HG03095 (cell line): ENCODE results near the gene MGST2.
A peak's percentile ranks its signal among the peaks of the same experiment; 100 is the strongest.

Experiments used
- ATAC-seq: cut with Tn5 transposase; IDR thresholded peaks from one replicate; pipeline ENCODE4 v1.9.1; 2021; ENCODE audit warnings: moderate library complexity; ENCODE audit not compliant: unreplicated experiment

MGST2 gene

DNA sequence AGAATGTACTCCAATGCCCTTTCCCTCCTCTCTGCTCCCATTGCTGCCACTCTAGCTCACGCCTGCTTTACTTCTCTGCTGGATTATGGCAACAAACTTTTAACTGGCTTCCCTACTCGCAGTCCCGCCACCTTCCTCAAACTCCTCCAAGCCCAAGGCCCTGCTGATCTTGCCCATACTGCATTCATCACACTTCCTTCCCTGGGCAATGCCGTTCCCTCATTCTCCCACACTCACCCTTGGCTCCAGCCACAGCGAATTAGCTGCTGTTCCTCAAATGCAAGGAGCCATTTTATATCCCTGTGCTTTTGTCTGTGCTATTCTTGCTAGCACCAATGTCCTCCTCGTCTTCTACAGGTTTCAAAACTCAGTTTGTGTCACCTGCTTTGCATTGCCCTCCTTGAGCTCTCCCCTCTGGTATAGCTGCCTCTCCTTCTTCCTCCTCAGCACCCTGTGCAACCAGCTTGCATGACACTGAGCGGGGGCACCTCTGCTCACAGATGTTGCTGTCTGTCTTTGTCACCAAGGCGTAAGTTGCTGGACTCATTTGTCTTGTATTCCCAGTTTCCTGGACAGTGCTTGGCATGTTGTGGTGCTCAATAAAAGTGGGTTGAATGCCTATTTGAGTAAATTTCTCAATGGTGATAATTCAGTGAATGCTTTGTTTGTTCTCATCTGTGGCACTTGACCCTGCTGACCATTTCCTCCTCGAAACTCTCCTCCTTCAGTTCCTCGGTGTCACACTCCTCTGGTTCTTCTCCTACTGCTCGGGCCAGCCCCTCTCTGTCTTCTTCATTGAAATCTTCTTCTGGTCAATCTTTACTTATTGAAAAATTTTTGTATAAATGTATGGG lies 22.4 kb upstream of the MGST2 start:
- ATAC-seq: no peak

DNA sequence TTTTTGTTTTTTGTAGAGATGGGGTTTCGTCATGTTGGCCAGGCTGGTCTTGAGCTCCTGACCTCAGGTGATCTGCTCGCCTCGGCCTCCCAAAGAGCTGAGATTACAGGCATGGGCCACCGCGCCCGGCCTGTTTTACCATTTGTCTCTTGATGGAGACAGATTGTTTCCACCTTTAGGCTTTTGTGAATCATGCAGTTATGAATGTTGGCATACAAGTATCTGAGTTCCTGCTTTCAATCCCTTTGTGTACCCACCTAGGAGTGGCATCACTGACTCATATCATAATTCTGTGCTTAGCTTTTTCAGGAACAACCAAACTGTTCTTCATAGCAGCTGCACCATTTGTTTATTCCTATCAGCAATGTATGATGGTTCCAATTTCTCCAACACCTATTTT lies 20.2 kb upstream of the MGST2 start:
- no peak for ATAC-seq

DNA sequence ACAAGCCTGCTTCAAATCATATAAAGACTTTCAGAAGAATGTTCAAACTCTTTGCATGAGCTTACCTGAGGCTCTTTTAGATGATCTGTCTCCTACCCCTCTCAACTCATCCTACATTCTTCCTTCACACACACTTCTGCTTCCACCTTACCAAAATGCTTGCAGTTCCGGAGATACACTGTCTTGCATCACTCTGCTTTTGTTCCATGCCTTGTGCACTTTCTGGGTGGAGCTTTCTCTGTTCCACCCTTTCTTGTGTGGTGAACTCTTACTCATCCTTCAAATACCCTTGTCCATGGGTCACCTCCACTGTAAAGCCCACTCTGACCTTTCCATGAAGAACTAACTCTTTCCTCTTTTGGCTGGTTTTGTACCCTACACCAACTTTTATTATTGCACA lies 18.4 kb upstream of the MGST2 start:
- no peak for ATAC-seq

DNA sequence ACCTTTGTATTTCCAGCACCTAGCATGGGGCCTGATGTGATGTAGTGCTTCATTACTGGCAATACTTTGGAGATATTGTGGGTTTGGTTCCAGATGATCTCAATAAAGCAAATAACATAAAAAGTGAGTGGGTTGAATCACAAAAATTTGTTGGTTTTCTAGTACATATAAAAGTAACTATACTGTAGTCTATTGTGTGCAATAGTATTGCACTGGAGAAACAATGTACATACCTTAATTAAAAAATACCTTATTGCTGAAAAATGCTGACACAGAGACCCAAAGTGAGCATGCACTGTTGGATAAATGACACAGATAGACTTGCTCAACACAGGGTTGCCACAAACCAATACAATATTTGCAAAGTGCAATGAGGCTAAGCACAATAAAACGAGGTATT lies 17.7 kb upstream of the MGST2 start:
- no peak for ATAC-seq

DNA sequence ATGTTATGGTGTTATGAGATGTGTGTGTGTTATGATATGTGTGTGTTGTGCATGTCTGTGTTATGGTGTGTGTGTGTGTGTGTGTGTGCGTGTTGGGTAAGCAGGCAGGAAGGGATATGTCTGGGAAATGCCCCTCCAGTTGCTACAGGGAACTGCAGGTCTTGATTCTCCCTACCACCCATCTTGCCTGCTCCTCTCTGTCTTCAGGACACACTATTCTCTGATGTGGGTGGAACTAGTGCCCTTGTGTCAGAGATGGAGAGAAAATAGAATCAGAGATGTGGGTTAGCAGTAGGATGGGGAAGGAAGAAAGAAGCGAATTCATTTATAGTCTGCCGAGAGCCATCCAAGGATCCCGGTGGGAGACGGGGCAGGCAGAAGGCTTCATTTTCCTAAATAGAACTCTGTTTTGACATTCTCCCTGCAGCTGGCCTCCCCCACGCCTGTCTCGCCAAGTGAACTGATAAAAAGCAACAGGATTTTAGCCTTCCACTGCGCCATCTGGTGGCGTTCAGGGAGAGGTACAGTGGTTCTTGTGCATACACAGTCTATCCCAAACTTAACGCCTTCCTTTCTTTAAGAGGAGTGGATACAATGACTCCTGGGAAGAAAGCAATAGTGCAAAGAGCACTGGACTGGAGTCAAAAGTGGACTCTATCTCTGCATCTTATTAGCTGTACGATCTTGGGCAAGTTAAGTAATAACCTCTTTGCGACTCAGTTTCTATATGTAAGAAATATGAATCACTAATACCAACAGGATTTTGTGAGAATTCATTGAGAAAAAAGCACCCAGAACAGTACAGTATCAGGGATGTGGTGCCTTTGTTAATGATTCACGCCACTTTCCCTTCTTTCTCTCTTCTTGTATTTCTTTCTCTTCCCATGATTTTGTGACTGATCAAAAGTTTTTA lies 14.1 kb upstream of the MGST2 start:
- peak; percentile 79 for ATAC-seq

DNA sequence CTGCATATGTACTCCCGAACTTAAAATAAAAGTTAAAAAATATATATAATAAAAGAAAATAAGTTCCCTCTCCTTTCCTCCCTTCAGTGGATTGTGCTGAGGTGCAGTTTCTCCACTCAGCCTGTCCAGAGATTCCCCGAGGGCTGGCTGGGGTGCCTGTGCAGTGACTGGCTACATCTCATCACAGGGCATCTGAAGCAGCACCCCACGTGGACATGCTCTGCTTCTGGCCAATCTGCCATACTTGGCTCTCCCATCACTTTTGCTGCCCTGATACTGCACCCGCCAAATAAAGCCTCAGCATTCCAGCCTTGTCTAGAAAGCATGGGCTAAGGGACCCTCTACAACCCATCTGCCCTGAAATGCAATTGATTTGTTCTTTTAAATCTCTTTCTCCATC lies 11.1 kb upstream of the MGST2 start:
- no peak for ATAC-seq

DNA sequence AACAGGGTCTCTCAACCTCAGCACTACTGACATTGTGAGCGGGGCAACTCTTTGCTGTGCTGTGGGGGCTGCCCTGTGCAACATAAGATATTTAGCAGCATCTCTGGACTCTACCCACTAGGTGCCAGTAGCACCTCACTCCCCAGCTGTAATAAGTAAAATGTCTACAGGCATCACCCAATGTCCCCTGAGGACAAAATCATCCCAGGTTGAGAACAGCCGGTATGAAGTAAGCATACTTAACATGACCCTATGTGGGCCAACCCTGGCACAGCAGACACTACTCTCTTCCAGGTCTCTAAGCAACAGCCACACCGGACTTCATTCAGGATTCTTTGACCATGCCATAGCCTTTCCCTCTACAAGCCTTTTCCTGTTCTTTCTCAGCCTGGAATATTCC lies 10.5 kb upstream of the MGST2 start:
- ATAC-seq: no peak

DNA sequence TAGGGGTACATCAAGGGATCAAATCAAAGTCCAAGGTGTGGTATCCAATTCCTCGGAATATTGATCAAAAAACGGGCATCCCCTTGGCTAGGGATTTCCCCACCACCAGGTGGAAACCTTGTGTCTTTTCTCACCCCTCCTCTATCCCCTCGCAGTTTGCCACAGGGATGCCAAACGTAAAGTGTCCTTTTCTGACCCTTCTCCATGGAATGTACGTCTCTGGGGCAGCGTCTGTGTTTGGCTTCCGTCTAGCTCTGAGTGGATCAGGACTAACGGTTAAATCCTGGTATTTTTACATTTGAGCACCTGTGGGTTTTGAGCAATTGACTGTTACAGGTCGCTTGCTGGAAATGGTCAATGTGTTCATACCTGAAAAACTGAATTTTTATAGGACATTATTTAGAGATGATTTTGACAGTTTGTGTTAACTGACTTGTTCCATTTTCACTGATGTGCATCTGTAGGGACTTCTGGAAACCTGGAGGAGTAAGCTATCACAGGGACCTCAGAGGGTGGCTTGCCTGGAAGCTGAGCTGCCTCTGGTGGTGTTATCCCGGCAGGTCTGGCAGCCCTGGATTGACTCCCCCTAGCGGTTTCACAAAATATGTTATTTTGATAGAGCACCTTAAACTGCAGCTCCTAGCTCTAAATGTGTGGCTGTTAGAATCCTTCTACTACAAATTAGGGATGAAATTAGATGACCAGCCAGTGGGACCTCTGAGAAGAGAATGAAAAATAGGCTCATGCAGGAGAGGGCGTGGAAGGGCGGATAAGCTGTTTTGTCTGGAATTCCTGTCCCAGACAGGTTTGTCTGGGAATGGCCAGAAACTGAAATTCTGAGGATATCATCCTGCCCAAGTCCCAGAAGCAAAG lies 8.8 kb upstream of the MGST2 start:
- ATAC-seq: peak; percentile 72

DNA sequence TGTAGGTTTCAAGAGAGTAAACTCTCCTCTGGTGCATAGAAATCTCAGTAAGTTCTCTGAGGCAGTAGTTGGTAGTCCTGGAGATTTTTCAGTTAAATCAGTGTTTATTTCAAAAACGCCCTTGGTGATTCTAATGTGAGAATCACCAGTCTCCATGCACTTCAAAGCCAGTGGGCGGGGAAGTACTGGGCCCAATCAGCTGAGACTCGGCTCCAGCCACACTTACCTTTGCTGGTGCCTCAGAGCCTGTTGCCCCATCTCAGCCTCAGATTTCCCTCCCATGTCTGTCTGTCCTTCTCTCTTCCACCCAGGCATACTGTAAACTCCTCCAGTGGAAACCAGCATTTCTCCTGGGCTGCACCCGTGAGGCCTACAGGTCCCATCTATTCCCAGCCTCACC lies 7.4 kb upstream of the MGST2 start:
- ATAC-seq: no peak

DNA sequence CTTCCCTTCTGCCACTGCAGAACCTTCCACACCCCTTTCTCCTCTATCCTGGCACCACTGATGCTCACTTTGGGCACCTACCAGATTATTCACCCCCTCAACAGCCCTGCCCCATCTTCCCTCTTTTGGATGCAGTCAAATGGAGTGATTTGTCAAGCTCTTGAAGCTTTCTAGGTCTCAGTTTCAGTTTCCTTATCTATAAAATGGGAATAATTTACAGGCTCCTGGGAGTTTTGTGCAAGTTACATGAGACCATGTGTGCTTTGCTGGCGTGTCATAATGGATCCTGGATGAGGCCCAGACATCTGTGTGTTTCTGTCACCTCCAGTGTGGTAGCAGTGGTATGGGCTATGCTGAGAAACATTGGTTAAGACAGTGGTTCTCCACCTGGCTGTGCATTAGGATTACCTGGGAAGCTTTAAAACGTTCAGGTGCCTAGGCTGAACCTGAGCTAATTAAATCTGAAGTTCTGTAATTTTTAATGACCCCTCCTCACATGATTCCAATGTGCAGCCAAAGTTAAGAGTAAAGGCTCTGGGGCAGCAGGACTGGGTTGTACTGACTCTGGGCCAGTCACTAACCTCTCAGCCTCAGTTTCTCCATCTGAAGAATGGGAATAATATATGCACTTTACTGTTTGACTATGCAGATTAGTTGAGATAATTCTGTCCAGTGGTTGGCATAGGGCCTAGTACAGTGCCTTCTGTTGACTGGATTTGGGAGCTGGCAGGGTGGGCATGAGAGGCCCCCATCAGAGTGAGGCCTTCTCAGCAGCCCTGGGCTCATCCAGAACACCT lies 6.8 kb upstream of the MGST2 start:
- ATAC-seq: no peak

DNA sequence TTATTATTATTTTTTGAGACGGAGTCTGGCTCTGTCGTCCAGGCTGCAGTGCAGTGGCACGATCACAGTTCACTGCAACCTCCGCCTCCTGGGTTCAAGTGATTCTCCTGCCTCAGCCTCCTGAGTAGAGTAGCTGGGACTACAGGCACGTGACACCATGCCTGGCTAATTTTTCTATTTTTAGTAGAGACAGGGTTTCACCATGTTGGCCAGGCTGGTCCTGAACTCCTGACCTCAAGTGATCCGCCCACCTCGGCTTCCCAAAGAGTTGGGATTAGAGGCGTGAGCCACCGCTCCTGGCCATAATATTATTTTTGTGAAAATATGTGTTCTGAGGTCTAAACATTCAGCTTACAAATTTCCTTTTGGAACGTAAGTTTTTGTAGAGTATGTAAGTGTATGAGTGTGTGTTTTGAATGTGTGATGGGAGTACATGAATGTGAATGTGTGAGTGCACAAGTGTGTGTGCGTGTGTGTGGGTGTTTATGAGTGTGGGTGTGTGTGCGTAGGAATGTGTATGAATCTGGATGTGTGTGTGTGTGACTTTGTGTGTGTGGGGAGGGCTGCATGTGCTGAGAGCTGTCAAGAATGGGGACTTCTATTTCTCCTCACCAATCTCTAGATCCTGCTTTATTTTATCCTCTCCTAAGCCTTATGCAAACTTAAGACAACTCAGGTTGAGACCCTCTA lies 5.7 kb upstream of the MGST2 start:
- ATAC-seq: no peak

DNA sequence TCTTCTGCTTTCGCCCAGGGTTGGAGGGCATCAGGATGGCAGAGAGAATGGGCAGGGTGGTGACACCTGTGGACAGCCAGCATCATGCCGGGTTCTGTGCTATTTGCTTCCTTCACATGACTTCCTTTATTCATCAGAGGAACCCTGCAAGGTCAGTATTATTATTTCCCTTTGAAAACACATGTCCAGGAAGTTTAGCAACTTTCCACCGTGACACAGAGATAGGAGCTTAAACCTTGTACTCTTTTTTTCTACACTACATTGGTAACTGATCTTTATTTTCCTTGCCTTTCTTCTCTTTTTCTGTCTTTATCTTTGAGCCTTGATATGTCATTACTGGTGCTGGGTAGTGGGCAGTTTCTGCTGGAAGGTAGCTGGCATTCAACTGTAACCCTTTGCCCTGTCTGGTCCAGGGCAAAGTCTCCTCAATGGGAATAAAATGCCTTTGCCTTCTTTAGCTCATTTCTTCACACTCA lies 5.0 kb upstream of the MGST2 start:
- ATAC-seq: no peak

DNA sequence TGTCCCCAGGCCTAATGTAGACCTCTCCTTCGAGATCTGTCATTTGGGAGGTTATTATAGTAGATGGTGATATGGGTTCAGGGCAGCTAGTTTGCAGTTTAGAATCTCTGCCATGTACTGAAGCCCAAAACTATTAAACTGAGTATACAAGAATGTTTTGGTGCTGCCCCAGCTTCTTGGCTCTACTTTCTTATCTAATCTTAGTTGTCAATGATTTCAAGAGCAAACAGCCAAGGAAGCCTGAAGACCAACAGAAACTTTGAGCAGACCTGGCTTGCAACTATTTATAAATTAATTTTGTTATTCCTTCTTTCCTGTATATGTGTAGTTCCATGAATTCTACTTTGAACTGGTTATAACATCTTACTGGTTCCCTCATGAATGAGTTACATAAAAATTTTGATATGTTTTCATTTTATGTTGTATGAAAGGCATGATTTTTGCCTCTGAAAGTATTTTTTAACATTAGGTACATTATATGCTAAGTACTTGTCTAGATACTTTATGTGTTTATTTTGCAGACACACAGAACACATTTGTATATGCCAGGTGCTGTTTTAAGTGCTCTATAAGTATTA lies 2.0 kb upstream of the MGST2 start:
- ATAC-seq: no peak

DNA sequence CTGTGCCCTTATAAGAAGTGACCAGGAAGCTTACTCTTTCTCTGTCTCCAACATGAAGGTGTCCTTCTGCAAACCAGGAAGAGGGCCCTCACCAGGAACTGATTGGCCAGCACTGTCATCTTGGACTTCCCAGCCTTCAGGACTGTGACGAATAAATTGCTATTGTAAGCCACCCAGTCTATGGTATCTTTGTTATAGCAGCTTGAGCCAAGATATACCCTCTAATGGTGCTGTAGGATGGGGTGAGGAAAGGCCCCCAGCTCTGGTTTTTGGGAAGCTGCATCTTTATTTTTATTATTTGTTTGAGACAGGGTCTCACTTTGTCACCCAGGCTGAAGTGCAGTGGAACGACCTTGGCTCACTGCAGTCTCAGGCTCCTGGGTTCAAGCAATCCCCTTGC lies 1.2 kb upstream of the MGST2 start:
- ATAC-seq: no peak

DNA sequence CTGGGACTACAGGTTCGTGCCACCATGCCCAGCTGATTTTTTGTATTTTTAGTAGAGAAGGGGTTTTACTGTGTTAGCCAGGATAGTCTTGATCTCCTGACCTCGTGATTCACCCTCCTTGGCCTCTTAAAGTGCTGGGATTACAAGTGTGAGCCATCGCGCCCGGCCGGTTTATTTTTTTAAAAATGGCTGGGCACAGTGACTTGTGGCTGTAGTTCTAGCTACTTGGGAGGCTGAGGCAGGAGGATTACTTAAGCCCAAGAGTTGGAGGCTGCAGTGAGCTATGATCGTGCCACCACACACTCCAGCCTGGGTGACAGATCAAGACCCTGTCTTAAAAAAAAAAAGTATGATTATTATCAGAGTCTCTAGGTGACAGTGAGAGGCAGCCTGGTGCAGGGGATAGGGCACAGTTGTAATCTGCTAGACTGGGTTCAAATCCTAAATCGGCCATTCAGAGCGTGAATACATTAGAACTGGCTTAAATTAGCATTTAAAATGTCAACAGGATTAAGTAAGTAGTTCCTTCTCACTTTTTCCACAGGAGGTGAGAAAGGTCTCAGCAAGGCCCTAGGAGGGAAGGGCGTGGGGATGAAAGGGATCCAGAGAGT lies 435 bp upstream of the MGST2 start:
- ATAC-seq: peak; percentile 6

DNA sequence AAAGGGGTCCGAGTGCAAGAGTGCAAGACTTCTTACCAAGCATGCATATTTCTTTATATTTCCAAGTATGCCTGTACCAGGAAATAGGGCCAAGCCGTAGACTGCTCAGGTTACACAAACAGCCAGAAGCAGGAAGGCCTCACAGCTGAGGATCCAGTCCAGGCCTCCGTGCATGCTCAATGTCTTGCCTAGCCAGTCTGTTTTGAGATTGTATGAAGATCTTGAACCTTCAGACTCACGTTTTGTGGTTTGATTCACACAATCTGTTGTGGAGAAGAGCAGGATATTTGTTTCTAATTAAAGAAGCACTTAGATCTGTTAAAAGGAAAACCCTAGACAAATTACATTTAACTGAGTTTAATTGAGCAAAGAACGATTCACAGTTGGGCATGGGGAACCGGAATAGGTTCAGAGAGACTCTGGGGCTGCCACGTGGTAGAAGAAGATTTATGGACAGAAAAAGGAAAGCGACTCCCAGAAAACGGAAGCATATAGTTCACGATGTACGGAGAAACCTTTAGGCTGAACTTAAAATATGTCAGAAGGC lies 1.2 kb downstream of the MGST2 start:
- ATAC-seq: peak; percentile 42

DNA sequence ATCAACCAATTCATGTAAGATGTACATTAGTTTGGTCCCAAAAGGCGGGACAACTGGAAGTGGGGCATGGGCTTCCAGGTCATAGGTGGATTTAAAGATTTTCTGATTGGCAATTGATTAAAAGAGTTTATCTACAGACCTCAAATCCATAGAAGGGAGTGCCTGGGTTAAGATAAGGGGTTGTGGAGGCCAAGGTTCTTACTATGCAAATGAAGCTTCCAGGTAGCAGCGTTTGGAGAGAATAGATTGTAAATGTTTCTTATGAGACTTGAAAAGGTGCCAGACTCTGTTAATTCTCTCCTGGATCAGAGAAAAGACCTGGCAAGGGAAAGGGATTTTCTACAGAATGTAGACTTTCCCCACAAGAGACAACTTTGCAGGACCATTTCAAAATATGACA lies 2.4 kb downstream of the MGST2 start:
- ATAC-seq: no peak

DNA sequence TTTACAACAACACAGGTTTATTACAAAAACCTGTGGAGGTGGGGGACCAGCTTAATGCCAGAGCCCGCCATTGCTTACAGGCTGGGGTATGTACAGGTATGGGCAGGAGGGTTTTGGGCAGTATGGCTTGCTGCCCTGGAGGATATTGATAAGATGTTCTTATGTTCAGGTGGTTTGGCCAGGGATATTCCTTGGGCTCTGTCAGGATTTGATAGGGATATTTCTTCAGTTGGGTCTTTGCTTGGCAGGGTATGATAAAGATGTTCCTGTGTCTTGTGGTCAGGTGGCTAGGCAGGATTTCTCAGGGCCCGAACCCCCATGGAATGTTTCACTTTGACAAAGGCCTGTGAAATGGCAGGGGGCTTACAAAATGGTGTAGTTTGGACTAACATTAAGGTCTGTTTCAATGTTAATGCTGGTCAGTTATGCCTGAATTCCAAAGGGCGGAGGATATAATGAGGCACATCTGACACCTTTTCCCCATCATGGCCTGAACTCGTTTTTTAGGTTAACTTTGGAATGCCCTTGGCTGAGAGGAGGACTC lies 3.1 kb downstream of the MGST2 start:
- no peak for ATAC-seq
